ENCODE results near the gene HIRIP3. TPM values are rescaled to one million over a fixed set of nuclear protein-coding genes. Genes with fewer than 3 reads are reported as not detected.

HIRIP3 gene
- total and polyA plus RNA-seq, 2 of the 13 experiments (the other 11 are each of a cell fraction or from before 2014, with no cell fraction given): 12.6 to 17.2 TPM

- no peak for TF ChIP-seq ESRRA (CRISPR knock-in tag; IDR thresholded peaks at IDR 0.05; ENCODE audit: low read depth)
- TF ChIP-seq NFATC3 (CRISPR knock-in tag; IDR thresholded peaks at IDR 0.05): no peak
- no peak for TF ChIP-seq TFDP2 (CRISPR knock-in tag; IDR thresholded peaks at IDR 0.05)
- no peak for TF ChIP-seq ZNF782 (CRISPR knock-in tag; IDR thresholded peaks at IDR 0.05; ENCODE audit: borderline replicate concordance)
- TF ChIP-seq HHEX (CRISPR knock-in tag; IDR thresholded peaks at IDR 0.05): no peak
- TF ChIP-seq IKZF5 (CRISPR knock-in tag; IDR thresholded peaks at IDR 0.05): peak; percentile 52; the same call in 1 of the 2 replicates
- TF ChIP-seq ZNF460 (CRISPR knock-in tag; IDR thresholded peaks at IDR 0.05; ENCODE audit: borderline replicate concordance): no peak
- TF ChIP-seq KAT7 (CRISPR knock-in tag; IDR thresholded peaks at IDR 0.05; ENCODE audit: borderline replicate concordance): no peak
- no peak for TF ChIP-seq ZNF570 (CRISPR knock-in tag; IDR thresholded peaks at IDR 0.05; ENCODE audit: borderline replicate concordance)
- no peak for TF ChIP-seq EZH2 (conservative IDR thresholded peaks at IDR 0.05; ENCODE audit: low read depth, low read length)
- TF ChIP-seq ZBTB20 (CRISPR knock-in tag; IDR thresholded peaks at IDR 0.05; ENCODE audit: borderline replicate concordance, low read depth): no peak; the same call in 1 of the 2 replicates
- TF ChIP-seq, protein P1, sequence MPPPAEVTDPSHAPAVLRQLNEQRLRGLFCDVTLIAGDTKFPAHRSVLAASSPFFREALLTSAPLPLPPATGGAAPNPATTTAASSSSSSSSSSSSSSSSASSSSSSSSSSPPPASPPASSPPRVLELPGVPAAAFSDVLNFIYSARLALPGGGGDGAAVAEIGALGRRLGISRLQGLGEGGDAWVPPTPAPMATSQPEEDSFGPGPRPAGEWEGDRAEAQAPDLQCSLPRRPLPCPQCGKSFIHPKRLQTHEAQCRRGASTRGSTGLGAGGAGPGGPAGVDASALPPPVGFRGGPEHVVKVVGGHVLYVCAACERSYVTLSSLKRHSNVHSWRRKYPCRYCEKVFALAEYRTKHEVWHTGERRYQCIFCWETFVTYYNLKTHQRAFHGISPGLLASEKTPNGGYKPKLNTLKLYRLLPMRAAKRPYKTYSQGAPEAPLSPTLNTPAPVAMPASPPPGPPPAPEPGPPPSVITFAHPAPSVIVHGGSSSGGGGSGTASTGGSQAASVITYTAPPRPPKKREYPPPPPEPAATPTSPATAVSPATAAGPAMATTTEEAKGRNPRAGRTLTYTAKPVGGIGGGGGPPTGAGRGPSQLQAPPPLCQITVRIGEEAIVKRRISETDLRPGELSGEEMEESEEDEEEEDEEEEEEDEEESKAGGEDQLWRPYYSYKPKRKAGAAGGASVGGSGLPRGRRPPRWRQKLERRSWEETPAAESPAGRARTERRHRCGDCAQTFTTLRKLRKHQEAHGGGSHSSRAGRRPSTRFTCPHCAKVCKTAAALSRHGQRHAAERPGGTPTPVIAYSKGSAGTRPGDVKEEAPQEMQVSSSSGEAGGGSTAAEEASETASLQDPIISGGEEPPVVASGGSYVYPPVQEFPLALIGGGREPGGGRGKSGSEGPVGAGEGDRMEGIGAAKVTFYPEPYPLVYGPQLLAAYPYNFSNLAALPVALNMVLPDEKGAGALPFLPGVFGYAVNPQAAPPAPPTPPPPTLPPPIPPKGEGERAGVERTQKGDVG (CRISPR knock-in tag; IDR thresholded peaks at IDR 0.05; ENCODE audit: borderline replicate concordance): no peak
- TF ChIP-seq PHF21A (CRISPR knock-in tag; IDR thresholded peaks at IDR 0.05): no peak
- TF ChIP-seq, protein P2, sequence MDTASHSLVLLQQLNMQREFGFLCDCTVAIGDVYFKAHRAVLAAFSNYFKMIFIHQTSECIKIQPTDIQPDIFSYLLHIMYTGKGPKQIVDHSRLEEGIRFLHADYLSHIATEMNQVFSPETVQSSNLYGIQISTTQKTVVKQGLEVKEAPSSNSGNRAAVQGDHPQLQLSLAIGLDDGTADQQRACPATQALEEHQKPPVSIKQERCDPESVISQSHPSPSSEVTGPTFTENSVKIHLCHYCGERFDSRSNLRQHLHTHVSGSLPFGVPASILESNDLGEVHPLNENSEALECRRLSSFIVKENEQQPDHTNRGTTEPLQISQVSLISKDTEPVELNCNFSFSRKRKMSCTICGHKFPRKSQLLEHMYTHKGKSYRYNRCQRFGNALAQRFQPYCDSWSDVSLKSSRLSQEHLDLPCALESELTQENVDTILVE (CRISPR knock-in tag; IDR thresholded peaks at IDR 0.05): 0 out of 2 replicates have a peak, but pooled peaks have one; percentile 29
- TF ChIP-seq, protein P3, sequence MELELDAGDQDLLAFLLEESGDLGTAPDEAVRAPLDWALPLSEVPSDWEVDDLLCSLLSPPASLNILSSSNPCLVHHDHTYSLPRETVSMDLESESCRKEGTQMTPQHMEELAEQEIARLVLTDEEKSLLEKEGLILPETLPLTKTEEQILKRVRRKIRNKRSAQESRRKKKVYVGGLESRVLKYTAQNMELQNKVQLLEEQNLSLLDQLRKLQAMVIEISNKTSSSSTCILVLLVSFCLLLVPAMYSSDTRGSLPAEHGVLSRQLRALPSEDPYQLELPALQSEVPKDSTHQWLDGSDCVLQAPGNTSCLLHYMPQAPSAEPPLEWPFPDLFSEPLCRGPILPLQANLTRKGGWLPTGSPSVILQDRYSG (CRISPR knock-in tag; IDR thresholded peaks at IDR 0.05): no peak
- no peak for TF ChIP-seq DMAP1 (CRISPR knock-in tag; IDR thresholded peaks at IDR 0.05)
- TF ChIP-seq, protein P4, sequence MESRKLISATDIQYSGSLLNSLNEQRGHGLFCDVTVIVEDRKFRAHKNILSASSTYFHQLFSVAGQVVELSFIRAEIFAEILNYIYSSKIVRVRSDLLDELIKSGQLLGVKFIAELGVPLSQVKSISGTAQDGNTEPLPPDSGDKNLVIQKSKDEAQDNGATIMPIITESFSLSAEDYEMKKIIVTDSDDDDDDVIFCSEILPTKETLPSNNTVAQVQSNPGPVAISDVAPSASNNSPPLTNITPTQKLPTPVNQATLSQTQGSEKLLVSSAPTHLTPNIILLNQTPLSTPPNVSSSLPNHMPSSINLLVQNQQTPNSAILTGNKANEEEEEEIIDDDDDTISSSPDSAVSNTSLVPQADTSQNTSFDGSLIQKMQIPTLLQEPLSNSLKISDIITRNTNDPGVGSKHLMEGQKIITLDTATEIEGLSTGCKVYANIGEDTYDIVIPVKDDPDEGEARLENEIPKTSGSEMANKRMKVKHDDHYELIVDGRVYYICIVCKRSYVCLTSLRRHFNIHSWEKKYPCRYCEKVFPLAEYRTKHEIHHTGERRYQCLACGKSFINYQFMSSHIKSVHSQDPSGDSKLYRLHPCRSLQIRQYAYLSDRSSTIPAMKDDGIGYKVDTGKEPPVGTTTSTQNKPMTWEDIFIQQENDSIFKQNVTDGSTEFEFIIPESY (CRISPR knock-in tag; IDR thresholded peaks at IDR 0.05): no peak
- no peak for TF ChIP-seq FLYWCH1 (CRISPR knock-in tag; IDR thresholded peaks at IDR 0.05)
These were observed 33.1 kb upstream of the HIRIP3 start (continued) for GRCh38 chr16:30028438-30029076.

Data from HepG2 (cell line).